ENCODE results near the gene TMEM232. TPM values are rescaled to one million over a fixed set of nuclear protein-coding genes. Genes with fewer than 3 reads are reported as not detected.

The TMEM232 gene
- total RNA-seq, 4 donors from 2014 or later, result 2.3 to 4.2 (median 3.5) TPM

DNA sequence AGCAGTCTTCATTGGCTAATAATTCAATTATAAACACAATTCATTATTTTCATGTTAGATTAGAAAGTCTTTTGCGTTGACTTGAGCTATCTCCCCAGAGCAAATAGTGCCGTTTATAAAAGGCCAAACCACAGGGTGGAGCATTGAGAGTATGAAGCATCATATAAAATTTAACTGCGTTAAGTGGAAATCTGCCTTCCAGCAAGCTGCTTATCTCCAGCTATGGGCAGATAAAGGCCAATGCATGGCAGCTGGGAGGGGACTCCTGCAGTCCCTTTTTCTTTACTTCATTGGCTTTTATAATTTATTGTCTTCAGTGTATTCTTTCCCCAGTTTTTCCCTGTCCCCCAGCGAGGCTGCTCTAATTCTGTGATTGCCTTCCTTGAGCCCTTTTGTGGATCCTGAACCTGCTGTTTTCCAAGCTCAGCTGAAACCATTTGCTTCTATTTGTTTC lies 113.7 kb downstream of the TMEM232 start:
- TF ChIP-seq CTCF (IDR thresholded peaks at IDR 0.05; ENCODE audit: low read depth), result no peak

- TF ChIP-seq CTCF (IDR thresholded peaks at IDR 0.05; ENCODE audit: low read depth), result no peak
These were observed 114.7 kb downstream of the TMEM232 start for GRCh38 chr5:110611817-110612216.

GRCh38 chr5:110594866-110595265 lies 131.6 kb downstream of the TMEM232 start:
- no peak for TF ChIP-seq CTCF (IDR thresholded peaks at IDR 0.05; ENCODE audit: low read depth)

GRCh38 chr5:110590187-110590586 lies 136.3 kb downstream of the TMEM232 start:
- TF ChIP-seq CTCF (IDR thresholded peaks at IDR 0.05; ENCODE audit: low read depth), result no peak

DNA sequence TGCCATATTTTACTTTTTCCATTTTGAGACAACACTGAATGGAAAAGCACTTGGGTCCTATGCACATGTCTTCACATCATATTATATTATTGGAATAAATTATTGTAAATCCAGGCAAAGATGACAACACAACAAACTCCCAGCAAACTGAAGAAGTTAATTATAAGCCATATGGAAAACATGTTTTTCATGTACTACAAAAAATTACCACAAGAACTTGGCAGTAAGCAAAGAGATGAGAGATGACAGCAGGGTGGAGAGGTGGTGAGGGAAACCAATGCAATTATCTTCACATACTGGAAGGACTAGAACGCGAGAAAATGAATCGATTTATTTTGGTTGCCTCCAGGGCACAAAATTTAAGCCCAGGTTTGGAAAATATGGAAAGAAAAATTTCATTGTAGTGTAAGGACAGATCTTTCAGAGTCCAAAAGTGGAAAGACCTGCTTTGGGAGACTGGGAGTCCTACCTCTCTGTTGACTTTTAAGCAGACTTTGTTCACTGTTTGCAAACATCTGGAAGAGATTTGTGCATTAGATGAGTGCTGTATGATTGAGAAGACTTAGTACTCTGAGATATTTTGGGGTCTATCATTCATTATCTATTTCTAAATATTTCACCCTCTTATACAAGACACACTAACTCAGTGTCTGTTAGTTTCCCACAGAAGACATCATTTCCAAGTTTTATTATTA lies 138.0 kb downstream of the TMEM232 start:
- no peak for TF ChIP-seq CTCF (IDR thresholded peaks at IDR 0.05; ENCODE audit: low read depth)

GRCh38 chr5:110580625-110581024 lies 145.8 kb downstream of the TMEM232 start:
- no peak for TF ChIP-seq CTCF (IDR thresholded peaks at IDR 0.05; ENCODE audit: low read depth)

DNA sequence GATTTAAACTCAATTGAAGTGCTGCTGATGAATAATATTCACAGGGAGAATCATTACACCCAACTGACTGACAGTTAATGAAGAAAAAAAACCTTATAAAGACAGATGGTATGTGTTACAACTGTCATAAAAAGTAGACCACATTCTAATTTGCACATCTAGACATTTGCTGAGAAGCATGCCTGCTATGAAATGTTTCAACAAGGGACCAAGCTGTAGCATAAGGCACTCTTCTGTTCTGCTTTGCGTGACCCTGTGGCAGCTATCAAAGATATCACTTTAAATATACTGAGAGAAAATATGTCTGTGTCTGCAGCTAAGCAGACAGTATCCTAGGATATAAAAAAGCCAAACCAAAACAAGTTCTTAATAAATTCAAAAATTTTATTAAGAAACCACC lies 153.7 kb downstream of the TMEM232 start:
- TF ChIP-seq CTCF (IDR thresholded peaks at IDR 0.05; ENCODE audit: low read depth), result no peak

Data from subcutaneous adipose tissue (tissue), 4 donors.